GM12865 (cell line): ENCODE data around the gene PPM1H.
A peak's percentile ranks its signal among the peaks of the same experiment; 100 is the strongest.

Experiments
- DNase-seq: peaks from one replicate; pipeline ENCODE4 v3.0.0; 2010; ENCODE audit warnings: low read depth
- H3K4me3 ChIP-seq: 2 replicates; pipeline ENCODE4 v1.5.1; 2011; ENCODE audit warnings: mild to moderate bottlenecking, low read depth, low read length, control low read depth
- TF ChIP-seq, protein P1 (sequence below): IDR thresholded peaks from 2 replicates; pipeline ENCODE4 v1.5.1; 2011; ENCODE audit warnings: low read length, control low read depth, low read depth, inconsistent platforms; ENCODE audit not compliant: insufficient read depth; ENCODE audit errors: missing control alignments

Gene PPM1H

DNA sequence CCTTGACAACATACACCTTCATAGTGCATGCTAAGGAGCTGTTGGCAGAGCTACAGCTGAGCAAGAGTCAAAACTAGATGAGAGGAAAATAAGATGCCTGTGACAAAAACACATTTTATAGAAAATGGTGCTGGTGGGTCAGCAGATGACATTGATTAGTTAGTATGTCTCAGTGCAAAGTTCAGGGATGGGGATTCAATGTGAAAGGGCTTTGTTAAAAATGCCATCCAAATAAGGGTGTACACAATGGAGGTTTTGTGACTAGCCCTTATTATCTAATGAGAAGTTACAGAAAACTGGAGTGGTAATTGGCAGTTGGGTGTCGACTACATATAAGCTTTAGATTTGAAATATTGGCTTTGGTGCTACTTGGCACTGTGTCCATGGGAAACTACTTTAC lies 299.3 kb downstream of the PPM1H start:
- DNase-seq: no peak
- H3K4me3 ChIP-seq: no peak overlapping the region
- TF ChIP-seq, protein P1, sequence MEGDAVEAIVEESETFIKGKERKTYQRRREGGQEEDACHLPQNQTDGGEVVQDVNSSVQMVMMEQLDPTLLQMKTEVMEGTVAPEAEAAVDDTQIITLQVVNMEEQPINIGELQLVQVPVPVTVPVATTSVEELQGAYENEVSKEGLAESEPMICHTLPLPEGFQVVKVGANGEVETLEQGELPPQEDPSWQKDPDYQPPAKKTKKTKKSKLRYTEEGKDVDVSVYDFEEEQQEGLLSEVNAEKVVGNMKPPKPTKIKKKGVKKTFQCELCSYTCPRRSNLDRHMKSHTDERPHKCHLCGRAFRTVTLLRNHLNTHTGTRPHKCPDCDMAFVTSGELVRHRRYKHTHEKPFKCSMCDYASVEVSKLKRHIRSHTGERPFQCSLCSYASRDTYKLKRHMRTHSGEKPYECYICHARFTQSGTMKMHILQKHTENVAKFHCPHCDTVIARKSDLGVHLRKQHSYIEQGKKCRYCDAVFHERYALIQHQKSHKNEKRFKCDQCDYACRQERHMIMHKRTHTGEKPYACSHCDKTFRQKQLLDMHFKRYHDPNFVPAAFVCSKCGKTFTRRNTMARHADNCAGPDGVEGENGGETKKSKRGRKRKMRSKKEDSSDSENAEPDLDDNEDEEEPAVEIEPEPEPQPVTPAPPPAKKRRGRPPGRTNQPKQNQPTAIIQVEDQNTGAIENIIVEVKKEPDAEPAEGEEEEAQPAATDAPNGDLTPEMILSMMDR: no peak

GRCh38 chr12:62632411-62632918 lies 302.5 kb downstream of the PPM1H start:
- H3K4me3 ChIP-seq: peak overlapping the region; percentile 57
- TF ChIP-seq, protein P1: no peak
- DNase-seq: peak; percentile 27

- peak; percentile 50 for DNase-seq
- H3K4me3 ChIP-seq: peak overlapping the region; percentile 57
- TF ChIP-seq, protein P1: peak; percentile 31
These were observed 303.2 kb downstream of the PPM1H start for GRCh38 chr12:62631471-62632410.

DNA sequence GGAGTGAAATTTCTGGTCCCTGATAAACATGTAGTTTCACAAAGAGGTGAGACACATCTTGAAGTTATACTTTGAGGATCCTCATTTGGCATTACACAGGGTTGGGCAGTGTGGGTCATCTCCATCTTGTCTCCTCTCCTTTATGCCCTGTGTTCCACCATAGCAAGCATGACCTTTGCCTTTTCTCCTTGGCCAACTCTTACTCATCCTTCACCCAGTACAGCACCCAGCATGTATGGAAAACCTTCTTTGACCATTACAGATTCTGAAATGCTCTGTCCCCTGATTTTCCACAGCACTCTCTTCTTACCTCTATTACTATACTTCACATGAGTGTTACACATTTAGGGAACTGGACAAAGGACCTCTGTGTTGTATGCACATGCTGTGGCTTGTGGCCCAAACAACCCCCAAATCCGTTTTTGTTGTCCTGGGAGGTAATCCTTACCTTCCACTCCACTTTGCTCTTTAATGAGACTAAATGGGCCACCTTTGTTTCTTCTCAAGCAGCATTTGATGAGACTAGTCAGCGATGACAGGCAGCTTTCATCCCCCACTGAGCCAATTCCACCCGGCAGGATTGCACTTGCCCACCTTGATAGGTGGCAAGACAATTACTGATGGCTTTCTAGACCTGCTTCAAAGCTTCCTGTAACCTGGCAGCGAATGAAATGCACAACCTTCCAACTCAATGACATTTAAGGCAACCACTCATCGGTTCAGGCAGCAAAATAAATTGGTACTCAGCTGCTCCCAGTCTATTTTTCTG lies 304.8 kb downstream of the PPM1H start:
- no peak overlapping the region for H3K4me3 ChIP-seq
- DNase-seq: no peak
- TF ChIP-seq, protein P1: no peak

DNA sequence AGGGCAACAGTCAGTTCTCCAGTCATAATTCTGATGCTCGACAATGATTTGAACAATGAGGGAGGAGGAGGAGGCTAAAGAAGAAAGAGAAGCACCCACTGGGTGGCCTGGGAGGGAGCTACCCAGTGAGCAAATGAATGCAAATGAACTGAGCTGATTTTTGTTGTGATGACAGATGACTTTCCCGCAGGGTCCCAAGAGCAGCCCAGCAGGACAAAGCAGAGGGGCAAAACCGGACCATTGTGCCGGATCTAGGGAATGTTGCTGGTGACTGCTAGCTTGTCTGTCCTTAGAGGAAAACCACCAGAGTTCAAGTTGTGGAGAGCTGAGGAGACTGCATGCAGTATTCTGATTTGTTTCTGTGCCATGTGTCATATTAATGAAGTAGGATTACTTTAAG lies 305.5 kb downstream of the PPM1H start:
- H3K4me3 ChIP-seq: no peak overlapping the region
- TF ChIP-seq, protein P1: no peak
- no peak for DNase-seq

DNA sequence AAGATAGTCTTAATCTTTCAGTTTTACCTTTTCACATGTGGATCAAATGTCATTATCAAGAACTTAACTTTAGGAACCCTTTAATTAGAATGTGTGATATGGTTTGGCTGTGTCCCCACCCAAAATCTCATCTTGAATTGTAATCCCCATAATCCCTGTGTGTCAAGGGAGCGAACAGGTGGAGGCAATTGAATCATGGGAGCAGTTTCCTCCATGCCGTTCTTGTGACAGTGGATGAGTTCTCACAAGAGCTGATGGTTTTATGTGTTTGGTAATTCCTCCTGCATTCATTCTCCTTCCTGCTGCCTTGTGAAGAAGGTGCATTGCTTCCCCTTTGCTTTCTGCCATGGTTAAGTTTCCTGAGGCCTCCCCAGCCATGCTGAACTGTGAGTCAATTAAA lies 307.8 kb downstream of the PPM1H start:
- no peak overlapping the region for H3K4me3 ChIP-seq
- DNase-seq: no peak
- TF ChIP-seq, protein P1: no peak
